Gastroesophageal sphincter (tissue), 3 donors: ENCODE results near the gene ADGRL1.
"Not testable (repeated sequence)": the region's sequence is repeated elsewhere in the genome, so short reads cannot be mapped to it uniquely, and the experiment has no call there.

Source experiments
- POLR2A ChIP-seq, 2 donors: fragments of 450-650 bp; IDR thresholded peaks; one replicate each; pipeline ENCODE4 v1.6.1; 2017; ENCODE audit warnings: antibody characterized with exemption in 2 of 2, mild to moderate bottlenecking in 2 of 2, moderate library complexity in 1 of 2
- POLR2AphosphoS5 ChIP-seq: sonication (generic); formaldehyde crosslinking; IDR thresholded peaks from one replicate; pipeline ENCODE4 v1.6.1; 2017; ENCODE audit warnings: antibody characterized with exemption
- TF ChIP-seq, protein P1 (sequence below), 4 experiments: fragments of 200-600 bp in 2 of 4; fragments of 450-650 bp in 2 of 4; sonication (generic) in 1 of 4; IDR thresholded peaks; one replicate each; pipeline ENCODE4 v1.5.1; 2017 to 2019; ENCODE audit warnings: antibody characterized with exemption in 4 of 4, mild to moderate bottlenecking in 2 of 4, moderate library complexity in 2 of 4

DNA sequence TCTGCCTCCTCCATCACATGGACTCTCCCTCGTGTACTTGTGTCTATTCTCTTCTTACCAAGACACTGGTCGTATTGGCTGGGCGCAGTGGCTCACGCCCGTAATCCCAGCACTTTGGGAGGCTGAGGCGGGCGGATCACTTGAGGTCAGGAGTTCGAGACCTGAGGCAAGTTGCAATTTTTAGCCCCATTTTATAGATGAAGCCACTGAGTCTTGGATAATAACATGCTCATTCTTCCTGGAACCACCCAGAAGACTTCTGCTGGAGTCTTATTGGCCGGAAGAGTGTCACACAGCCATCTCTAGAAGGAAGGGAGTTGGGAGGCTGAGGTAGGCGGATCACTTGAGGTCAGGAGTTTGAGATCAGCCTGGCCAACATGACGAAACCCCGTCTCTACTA is 37.7 kb upstream of the ADGRL1 start:
- TF ChIP-seq, protein P1, sequence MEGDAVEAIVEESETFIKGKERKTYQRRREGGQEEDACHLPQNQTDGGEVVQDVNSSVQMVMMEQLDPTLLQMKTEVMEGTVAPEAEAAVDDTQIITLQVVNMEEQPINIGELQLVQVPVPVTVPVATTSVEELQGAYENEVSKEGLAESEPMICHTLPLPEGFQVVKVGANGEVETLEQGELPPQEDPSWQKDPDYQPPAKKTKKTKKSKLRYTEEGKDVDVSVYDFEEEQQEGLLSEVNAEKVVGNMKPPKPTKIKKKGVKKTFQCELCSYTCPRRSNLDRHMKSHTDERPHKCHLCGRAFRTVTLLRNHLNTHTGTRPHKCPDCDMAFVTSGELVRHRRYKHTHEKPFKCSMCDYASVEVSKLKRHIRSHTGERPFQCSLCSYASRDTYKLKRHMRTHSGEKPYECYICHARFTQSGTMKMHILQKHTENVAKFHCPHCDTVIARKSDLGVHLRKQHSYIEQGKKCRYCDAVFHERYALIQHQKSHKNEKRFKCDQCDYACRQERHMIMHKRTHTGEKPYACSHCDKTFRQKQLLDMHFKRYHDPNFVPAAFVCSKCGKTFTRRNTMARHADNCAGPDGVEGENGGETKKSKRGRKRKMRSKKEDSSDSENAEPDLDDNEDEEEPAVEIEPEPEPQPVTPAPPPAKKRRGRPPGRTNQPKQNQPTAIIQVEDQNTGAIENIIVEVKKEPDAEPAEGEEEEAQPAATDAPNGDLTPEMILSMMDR (IDR thresholded peaks at IDR 0.05) = not testable (repeated sequence)
- not testable (repeated sequence) for TF ChIP-seq POLR2A (IDR thresholded peaks at IDR 0.05); POLR2AphosphoS5
